GM19193 (cell line): ENCODE data around the gene MTERF1.

Source experiments
- POLR2A ChIP-seq: IDR thresholded peaks from 4 replicates; pipeline ENCODE4 v1.6.1; 2011; ENCODE audit not compliant: insufficient read depth, insufficient read length; ENCODE audit errors: extremely low read depth

MTERF1 gene

GRCh38 chr7:91892099-91892705 is 11.7 kb upstream of the MTERF1 start:
- TF ChIP-seq POLR2A = no peak

- TF ChIP-seq POLR2A = no peak
These were observed 3.3 kb upstream of the MTERF1 start for GRCh38 chr7:91883676-91884362.

GRCh38 chr7:91880016-91880412 is 488 bp downstream of the MTERF1 start:
- no peak for TF ChIP-seq POLR2A

GRCh38 chr7:91876391-91877133 is 3.9 kb downstream of the MTERF1 start:
- TF ChIP-seq POLR2A = no peak

GRCh38 chr7:91875851-91876250 is 4.7 kb downstream of the MTERF1 start:
- no peak for TF ChIP-seq POLR2A

- TF ChIP-seq POLR2A = no peak
These were observed 7.6 kb downstream of the MTERF1 start for GRCh38 chr7:91872928-91873327.

- TF ChIP-seq POLR2A = no peak
These were observed 8.4 kb downstream of the MTERF1 start for GRCh38 chr7:91872069-91872468.

- no peak for TF ChIP-seq POLR2A
These were observed 10.8 kb downstream of the MTERF1 start for GRCh38 chr7:91869661-91870060.

GRCh38 chr7:91866599-91867148 is 13.8 kb downstream of the MTERF1 start:
- no peak for TF ChIP-seq POLR2A

GRCh38 chr7:91865511-91865910 is 15.0 kb downstream of the MTERF1 start:
- no peak for TF ChIP-seq POLR2A

GRCh38 chr7:91864070-91864469 is 16.4 kb downstream of the MTERF1 start:
- no peak for TF ChIP-seq POLR2A

GRCh38 chr7:91852263-91852741 is 28.2 kb downstream of the MTERF1 start:
- TF ChIP-seq POLR2A = no peak

GRCh38 chr7:91850455-91850854 is 30.0 kb downstream of the MTERF1 start:
- no peak for TF ChIP-seq POLR2A

- TF ChIP-seq POLR2A = no peak
These were observed 32.5 kb downstream of the MTERF1 start for GRCh38 chr7:91847876-91848588.

GRCh38 chr7:91847231-91847630 is 33.3 kb downstream of the MTERF1 start:
- TF ChIP-seq POLR2A = no peak
